ENCODE data around the gene GOLGA8J. TPM values are rescaled to one million over a fixed set of nuclear protein-coding genes. Genes with fewer than 3 reads are reported as not detected.

Gene GOLGA8J
- total and polyA plus RNA-seq, 2 donors = 0.05 TPM

Other genes starting within 250 kb of the GOLGA8J start
- 0.19 TPM for gene GOLGA8T, start 52.1 kb downstream of the GOLGA8J start, total RNA-seq
- 0.07 TPM for gene GOLGA8T, start 52.1 kb downstream of the GOLGA8J start, polyA plus RNA-seq

Data from thymus (tissue), 2 donors.